ENCODE results near the gene TDG.

DNA sequence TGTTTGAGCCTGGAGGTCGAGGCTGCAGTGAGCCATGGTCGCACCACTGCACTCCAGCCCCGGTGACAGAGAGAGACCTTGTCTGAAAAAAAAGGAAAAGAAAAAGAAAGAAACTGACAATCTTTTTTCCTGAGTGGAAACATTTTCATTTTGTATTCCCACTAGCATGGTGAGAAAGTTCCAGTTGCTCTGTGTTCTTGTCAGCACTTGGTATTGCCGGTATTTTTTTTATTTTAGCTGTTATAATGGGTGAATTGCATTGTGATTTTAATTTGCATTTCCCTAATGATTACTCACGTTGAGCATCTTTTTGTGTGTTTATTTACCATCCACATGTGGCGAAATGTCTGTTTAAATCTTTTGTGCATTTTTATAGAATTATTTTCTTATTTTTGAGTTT lies 58.7 kb downstream of the TDG start:
- TF ChIP-seq, protein P1, sequence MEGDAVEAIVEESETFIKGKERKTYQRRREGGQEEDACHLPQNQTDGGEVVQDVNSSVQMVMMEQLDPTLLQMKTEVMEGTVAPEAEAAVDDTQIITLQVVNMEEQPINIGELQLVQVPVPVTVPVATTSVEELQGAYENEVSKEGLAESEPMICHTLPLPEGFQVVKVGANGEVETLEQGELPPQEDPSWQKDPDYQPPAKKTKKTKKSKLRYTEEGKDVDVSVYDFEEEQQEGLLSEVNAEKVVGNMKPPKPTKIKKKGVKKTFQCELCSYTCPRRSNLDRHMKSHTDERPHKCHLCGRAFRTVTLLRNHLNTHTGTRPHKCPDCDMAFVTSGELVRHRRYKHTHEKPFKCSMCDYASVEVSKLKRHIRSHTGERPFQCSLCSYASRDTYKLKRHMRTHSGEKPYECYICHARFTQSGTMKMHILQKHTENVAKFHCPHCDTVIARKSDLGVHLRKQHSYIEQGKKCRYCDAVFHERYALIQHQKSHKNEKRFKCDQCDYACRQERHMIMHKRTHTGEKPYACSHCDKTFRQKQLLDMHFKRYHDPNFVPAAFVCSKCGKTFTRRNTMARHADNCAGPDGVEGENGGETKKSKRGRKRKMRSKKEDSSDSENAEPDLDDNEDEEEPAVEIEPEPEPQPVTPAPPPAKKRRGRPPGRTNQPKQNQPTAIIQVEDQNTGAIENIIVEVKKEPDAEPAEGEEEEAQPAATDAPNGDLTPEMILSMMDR (IDR thresholded peaks at IDR 0.05; ENCODE audit: low read depth, low read length), result no peak
- TF ChIP-seq EZH2phosphoT487 (IDR thresholded peaks at IDR 0.05; ENCODE audit: low read depth), result no peak
